NCI-H2107 (cell line): ENCODE data around the gene GHR.

ENCODE experiments used
- DNase-seq: peaks from one replicate; lab custom pipeline; 2025; lab: John Stamatoyannopoulos, UW

The GHR gene

DNA sequence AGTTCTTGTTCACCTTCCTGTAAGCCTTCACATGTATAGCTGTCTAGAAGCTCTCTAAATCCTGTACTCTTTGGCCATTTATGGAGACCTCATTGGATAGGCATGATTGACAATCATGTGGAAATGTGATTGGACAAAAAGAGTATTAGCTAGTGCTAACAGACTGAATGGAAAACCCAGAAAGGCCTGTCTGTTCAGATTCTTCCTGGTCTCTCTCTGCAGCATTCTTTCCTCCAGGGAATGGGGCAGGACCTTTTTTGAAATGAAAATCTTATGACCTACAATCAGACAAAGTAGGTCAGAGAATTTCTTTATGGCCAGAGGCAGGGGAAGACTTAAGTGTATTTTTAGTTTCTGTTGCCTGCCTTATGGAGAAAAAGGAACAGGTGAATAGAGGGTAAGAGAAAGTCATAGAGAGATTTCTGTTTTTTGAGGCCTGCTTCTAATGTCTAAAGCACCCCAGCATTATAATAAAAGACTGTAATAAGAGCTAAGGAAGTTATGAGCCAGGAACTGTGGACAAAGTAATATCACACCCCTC, 181.0 kb downstream of the GHR start:
- DNase-seq = no peak

DNA sequence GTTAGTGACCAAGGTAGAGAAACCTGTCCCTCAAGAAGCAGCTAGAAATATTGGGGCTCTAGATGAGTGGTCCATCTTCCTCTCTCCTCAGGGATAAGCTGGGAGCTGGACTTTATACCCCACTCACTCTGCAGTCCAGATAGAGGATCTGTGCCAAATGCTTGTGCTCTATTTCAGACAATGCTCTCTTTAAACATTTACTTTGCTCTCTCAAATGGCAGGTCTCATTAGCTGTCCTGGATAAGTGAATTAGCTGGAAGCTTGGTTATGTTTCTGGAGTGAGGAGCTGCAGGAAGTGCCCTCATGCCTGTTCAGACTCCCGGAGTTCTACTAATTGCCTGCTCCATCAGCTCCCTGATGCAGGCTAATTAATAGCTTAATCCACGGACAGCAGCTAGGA, 182.3 kb downstream of the GHR start:
- DNase-seq = no peak

DNA sequence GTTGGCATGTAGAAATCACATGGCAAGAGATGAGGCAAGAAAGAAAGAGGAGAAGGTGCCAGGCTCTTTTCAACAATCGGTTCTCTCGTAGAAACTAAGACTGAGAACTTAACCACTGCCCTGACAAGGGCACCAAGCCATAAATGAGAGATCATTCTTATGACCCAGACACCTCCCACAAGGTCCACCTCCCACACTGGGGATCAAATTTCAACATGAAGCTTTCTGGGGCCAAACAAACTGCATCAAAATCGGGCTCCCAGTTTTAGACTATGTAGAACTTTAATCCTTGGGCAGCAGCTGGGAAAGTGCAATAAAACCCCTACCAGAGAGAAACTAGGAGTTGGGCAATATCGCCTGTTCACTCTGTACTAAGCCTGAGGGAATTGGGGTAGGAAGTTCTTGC, 183.2 kb downstream of the GHR start:
- DNase-seq = no peak

DNA sequence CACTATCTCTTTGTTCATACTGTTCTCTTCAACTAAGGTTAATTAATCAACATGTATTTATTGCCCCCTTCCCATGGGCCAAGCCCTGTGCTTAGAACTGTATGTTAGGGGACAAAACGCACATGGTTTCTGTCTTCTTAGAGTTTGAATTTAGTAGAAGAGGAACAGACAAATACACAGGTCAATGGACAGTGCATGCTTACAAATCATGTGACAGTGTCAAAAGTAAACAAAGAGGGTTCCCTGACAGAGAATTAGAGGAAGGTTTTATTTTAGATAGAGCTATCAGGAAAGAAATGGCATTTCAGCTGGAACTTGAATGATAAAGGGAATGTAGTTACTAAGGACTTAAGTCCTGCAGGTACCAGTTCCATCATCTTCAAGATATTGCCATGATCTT, 188.2 kb downstream of the GHR start:
- no peak for DNase-seq

DNA sequence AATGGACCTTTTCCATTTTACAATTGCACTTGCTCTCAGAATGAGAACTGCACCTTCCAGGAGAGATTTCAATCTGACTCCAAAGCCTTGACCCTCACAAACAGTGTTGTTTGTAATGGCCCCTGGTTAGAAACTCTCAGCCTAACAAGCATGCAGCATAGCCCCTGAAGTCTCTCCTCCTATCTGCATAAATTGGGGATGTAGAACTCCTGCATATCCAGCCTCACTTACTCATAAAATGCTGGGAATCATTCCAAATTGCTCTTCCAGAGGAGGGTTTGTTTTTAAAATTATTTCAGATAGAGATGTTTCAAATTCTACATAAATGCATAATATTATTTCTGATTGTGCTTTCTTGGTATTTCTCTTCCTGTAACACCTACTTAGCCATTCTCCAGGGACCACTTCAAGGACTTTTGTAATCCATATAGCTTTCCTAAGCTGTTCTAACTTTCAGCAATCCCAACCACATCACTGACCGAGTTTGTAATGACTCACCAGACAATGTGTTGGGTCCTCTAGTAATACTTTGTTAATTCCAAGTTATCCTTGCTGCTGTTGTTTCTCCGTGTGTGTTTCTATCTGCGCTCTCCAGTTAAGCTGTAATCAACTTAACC, 189.6 kb downstream of the GHR start:
- DNase-seq = no peak

DNA sequence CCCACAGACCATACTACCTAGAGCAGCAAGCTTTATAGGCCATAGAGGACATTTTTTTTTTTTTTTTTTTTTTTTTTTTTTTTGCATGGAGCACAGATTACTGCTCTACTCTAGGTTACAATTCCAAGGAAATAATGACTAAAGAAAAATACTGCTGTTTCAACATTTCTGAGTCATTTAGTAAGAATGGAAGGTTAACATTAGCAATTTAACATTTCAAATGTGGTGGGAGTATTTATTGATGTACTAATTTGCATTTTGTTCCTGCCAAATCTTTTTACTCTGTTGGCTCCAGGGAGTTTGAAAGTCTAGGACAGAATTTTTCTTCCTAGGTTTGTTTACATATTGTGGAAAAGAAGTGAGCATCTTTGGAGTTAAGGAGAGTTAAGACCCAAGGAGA, 191.3 kb downstream of the GHR start:
- no peak for DNase-seq

DNA sequence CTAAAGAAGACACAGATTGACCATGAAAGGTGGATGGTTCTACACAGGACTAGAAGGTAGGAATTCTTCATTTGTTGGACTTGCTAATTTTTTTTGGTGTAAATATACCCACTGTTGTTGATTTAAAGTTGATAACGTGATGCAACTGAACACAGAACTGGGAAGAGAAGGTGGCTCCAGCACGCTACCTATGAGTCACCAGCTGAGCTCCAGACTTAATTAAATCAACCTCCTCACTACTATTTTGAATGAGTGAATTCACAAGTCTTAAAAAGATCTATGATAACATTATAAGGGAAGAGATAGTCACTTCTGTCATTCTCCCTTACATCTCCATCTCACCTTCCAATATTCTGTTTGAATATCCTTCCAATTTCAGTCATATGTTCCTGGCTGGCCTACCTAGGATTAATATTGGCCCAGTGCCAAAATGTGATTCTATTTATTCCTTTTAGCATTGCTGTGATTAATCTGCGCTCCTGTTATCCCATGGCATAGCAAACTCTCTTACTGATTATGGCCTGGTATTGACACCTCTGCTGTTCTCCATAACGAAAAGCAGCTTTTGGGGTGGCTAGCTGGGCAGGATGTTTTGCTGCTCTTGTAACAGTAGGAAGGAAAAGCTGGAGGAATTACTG, 197.5 kb downstream of the GHR start:
- DNase-seq = no peak

DNA sequence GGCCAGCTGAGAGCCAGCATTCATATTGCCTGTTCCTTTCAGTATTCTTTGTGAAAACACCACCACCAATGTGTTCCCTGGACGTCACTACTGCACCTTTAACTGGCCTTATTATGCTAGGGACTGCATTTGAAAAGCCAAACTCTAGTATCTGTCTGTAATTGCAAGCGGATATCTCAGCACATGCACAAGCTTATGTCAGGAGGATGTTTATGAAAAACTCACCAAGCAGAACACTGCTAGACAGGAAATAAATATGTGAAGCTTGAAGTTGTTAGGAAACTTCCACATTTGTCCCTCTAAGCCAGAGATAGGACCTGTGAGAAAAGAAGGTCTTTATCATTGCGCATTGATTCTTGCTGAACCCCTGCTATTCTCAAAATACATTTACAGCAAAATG, 198.0 kb downstream of the GHR start:
- DNase-seq = no peak

DNA sequence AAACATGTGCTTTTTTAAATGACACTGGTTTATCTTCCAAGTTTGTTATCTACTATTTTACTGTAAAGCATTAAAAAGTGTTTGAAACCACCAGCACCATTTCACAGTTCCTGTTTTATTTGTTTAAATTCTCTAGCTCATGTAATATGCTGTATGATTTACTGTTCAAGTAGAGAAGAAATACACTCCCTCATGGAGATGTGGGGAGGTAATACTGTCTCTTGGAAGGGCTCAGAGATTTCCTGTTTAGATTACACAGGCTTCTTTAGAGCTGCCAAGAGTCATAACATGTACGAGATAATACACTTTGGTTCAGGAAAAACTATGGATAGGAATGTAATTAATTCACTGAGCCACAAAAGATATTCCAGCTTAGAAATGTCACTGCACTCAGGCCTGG, 198.4 kb downstream of the GHR start:
- DNase-seq = no peak

DNA sequence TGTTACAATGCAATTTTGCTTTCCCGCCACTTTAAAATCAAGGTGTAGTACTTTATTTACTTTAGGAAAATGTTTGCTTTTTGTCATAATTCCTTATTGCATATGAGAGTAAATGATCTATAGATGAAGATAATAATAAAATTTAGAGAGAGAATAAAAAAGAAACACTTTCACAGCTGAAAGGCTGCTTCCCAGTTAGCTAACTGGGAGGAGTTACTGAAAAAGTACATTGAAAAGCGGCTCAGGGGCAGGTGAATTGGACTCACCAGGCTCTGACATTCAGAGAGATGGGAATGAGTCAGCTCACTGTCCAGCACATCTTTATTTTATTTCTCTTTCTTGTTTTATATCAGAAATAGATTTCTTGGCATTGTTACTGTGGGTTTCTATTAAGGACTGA, 201.7 kb downstream of the GHR start:
- no peak for DNase-seq

DNA sequence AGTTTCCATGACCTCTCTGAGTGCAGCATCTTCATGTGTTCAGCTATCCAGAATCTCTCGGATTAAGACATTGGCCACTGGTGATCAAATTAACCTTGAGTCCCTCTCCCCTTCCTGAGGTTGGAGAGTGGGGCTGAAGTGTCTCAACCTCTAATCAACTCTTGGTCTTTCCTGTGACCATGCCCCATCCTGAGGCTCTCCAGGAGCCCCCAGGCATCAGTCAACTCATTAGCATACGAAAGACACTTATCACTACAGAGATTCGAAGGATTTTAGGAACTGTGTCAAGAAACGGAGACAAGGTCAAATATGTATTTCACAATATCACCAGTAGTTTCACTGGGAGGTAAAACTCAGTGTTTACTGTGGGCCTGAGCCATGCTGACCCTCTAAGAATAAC, 203.2 kb downstream of the GHR start:
- DNase-seq = no peak

DNA sequence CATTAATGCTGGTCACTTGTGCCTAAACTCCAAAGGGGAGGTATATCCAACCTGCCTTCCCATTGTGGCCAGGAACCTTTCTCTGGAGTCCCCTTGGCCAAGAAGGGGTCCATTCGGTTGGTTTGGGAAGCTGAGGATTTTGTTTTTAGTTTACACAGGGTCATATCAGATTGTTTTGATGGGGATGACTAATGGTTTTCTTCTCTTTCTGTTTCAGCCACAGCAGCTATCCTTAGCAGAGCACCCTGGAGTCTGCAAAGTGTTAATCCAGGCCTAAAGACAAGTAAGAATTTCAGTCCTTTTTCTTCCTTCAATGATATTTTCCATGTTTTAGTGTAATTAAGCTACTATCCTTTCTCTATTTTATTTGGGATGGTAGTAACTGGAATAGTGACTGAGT, 205.6 kb downstream of the GHR start:
- DNase-seq = no peak

DNA sequence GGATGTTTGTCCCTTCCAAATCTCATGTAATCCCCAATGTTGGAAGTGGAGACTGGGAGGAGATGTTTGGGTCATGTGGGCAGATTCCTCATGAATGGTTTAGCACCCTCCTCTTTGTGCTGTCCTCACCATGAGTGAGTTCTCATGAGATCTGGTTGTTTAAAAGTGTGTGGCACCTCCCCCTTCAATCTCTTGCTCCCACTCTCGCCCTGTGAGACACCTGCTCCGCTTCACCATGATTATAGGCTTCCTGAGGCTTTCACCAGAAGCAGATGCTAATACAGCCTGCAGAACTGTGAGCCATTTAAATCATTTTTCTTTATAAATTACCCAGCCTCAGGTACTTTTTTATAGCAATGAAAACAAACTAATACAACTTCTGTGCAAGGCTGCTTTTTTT, 206.0 kb downstream of the GHR start:
- DNase-seq = no peak

DNA sequence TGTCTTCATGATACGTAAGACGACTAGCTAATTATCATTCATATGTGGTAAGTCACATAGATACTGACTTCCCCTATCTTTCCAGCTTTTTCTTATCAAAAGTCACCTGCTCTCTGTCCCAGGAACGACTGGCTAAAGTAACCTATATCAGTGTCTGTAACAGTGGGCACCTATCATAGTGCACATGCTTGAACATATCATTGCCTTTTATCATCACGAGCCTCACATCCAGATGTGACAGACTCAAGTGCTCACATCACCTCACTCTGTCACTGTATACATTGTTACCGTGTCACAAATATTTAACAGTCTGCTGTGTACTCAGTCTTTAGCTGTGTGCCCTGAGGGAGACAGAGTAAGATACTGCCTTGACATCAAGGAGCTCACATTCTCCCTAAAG, 208.0 kb downstream of the GHR start:
- DNase-seq = no peak

DNA sequence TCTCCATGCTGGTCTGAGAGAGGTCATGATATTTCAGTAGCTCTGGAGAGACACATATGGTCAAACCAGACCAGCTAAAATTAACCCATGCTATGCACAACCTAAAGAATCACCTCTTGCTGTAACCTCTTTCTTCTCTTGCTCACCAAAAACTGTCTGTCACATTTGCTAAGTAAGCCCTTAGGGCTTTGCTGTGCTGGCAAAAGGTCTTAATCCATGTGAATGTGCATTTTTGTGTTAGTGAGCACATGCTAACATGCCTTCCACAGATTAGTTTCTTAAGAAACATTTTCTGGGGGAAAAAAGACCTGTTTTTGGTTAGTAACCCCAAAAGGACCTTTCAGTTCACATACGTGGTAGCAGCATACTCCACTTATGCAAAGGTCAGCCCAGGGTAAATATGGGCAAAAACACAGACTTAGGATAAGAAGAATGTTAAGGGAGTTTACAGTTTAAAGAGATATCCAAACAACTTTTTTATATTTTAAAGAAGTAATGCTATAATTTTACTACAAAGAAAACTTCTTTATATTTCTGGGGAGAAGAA, 209.2 kb downstream of the GHR start:
- no peak for DNase-seq

DNA sequence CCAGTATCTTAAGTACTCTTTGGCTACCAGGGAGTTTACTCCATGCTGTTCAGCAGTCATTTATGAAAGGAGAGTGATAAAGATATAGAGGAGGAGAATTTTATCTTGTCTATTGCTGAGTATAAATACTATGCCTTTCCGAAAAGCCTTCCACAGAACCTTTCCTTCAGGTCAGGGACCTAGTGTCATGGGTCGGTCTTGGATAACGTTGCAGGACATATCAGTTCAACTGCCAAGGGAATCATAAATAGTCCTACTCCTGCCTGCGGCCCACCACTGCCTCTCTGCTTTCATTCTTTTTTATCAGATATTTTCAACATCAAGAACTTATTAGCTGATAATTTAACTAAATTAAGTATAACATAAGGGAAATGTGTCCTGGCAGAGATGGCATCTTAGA, 211.3 kb downstream of the GHR start:
- DNase-seq = no peak

DNA sequence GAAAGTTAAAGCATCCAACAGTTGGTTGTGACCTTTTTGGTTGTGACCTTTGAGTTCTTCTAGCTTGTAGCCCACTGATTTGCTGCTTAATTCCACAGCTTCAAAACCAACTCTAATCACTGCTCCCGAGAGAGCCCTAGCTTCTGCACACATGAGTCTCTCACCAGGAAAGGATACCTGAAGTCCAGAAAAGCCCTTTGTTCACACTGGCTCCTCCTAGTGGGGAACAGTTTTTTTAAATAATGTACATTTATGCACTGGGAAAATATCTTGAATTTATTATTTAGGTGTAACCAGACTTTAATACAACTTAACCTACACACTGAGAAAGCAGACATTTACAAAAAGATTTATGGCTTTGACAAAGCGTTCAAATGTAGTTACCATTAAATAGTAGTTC, 213.2 kb downstream of the GHR start:
- no peak for DNase-seq

DNA sequence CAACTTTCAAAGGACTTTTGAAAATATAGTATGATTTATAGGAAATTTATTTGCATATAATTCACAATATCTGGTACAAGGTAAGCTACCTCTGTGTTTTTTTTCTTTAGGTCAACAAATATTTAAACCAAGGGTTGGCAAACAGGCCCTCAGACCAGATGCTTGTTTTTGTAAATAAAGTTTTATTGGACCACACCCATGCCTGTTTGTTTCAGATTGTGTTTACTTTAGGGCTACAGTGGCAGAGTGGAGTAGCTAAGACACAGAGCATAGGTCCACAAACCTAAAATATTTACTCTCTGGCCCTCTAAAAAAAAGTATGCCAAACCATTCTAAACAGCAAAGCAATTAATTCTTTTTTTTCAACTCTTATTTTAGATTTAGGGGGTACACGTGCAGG, 213.7 kb downstream of the GHR start:
- DNase-seq = no peak

DNA sequence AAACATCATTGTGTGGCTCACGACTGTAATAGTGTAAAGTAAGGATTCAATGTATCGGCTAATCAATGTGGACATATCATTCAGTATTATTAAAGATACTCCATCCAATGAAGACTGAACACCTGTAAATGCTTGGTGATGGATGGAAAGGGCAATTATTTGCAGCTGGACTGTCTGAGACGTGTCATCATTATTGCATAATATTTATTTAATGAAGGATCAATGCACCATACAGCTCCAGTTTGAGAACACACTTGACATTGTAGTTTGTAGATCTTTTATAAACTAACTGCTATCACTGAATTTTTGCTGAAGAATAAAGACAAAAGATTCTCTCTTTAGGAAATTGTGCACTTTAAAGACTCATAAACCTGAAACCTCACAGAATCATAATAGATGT, 215.7 kb downstream of the GHR start:
- DNase-seq = no peak

DNA sequence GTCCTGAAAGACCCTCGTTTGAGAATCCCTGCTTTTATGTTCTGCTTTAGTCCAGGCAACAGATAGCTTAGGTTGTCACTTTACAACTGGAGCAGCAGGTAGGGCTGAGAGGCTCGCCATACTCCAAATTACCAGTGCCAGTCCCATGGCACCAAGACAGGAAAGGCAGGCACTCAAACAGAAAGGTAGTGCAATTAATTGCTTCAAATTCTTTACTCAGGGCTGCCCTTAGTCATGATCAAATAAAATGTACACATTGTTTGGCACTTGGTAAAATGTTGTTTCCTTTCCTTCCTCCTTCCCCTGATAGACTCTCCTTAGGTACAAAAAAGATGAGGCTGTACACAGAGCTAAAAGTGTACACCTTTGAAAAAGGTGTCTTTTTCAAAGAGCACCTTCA, 217.6 kb downstream of the GHR start:
- no peak for DNase-seq

DNA sequence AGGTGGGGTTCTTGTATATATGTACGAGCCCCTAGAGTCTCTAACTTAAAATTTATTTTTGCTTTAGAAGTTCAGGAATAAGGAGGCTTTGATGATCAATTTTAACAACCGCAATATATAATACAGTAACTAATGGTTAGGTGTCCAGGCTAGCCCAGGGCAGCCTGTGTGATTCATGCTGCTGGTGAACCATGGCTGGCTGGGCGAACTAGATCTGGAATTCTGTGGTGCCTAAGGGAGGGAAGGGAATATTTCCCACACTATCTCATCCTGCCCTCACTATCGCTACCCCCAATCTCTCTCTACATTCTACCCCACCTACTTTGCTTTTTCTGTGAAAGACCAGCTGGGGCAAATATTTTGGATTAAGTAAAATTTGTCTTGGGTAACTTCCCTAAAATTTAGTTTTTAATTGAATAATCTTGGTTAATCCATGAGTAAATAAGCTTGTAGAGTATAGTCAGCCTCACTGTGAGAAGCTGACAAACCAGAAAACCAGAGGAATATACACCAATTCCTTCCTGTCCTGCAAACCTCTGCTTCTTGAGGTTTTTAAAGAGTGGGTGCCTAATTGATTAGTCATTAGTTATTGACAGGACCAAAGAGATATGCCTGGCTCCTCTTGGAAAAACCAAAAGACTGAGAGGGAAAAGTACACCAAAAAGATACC, 218.2 kb downstream of the GHR start:
- no peak for DNase-seq

DNA sequence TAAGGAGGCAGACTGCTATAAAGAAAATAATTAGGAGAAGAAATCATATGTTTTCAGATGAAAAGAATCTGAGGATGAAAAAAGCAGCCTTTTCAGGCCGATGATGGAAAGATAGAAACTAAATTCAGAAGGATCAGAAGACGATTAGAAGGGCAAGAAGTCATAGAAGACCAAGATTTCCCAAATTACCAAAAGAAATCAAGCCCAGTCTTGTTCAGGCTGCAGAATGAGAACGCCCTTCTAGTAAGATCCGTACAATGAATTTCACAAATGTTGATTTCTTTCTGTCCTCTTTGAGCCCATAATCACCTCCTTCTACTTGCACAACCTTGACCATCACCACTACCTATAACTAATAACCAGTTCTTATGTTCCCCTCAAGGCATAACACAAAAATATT, 218.8 kb downstream of the GHR start:
- no peak for DNase-seq

DNA sequence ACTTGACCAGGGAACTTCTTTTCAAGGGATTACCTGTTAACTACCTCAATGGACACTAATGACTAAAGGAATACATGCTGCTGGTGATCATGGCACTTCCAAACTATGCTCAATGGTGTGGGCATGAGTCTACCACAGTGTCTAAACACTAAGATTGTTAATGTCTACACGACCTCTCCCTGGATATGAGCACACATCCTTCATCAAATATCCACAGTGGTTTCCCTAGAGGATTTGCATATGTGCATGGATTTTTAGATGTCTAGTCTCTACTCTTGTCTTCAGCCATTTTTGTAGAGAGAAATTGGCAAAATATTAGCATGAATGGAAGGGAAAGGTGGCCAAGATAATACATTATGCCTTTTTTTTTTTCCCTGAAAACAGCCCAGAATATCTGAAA, 220.1 kb downstream of the GHR start:
- no peak for DNase-seq
